Prostate gland (tissue), 2 donors: ENCODE measurements around the gene ZNG1C.
"Not testable (repeated sequence)": the region's sequence is repeated elsewhere in the genome, so short reads cannot be mapped to it uniquely, and the experiment has no call there.

Experiments
- CTCF ChIP-seq, 4 experiments: fragments of 200-600 bp in 2 of 4; fragments of 450-650 bp in 2 of 4; sonication (generic) in 2 of 4; IDR thresholded peaks; 1 replicate in 3 of 4; 2 replicates in 1 of 4; pipeline ENCODE4 v1.5.1; 2016 to 2019; ENCODE audit warnings: antibody characterized with exemption in 4 of 4, mild to moderate bottlenecking in 2 of 4, moderate library complexity in 2 of 4
- POLR2A ChIP-seq: fragments of 450-650 bp; IDR thresholded peaks from one replicate; pipeline ENCODE4 v1.6.1; 2016; ENCODE audit warnings: antibody characterized with exemption, mild to moderate bottlenecking
- POLR2AphosphoS5 ChIP-seq: sonication (generic); formaldehyde crosslinking; IDR thresholded peaks from one replicate; pipeline ENCODE4 v1.6.1; 2017; ENCODE audit warnings: antibody characterized with exemption

DNA sequence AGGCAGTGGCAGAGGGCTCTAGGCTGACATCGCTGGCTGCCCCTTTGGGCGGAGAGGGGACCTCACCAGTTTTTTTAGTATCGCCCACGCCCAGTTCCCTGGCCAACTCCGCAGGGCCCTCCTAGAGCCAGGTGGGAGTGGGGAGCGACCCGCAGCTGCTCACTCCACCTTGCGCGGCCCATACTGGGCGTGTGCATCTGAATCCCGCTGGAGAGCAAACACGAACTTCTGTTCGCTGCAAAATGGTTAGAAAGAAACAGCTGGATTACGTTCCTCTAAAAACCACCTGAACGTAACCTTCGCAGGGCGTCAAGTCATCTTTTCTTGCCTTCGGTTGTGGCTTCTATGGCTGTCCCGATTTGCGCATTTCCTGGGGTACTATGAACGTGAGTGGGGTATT, 62.4 kb downstream of the ZNG1C start:
- TF ChIP-seq POLR2A; POLR2AphosphoS5; CTCF (IDR thresholded peaks at IDR 0.05): not testable (repeated sequence)
